Activated CD4-positive, alpha-beta memory T cell treated with anti-CD3 and anti-CD28 coated beads for 36 hours (primary cell): ENCODE data around the gene UBR4. TPM values are rescaled to one million over a fixed set of nuclear protein-coding genes. Genes with fewer than 3 reads are reported as not detected.
"Not testable (repeated sequence)": the region's sequence is repeated elsewhere in the genome, so short reads cannot be mapped to it uniquely, and the experiment has no call there.

Experiments used
- CTCF ChIA-PET: fragments of 350-600 bp; sonication (Branson Sonifier 250); formaldehyde crosslinking; loops from one replicate; lab custom pipeline; 2021; ENCODE audit warnings: antibody characterized with exemption, inconsistent platforms; lab: Charles Lee
- POLR2A ChIA-PET: fragments of 350-600 bp; sonication (Branson Sonifier 250); formaldehyde crosslinking; loops from one replicate; lab custom pipeline; 2021; ENCODE audit warnings: antibody characterized with exemption; lab: Charles Lee
- DNase-seq: peaks from one replicate; pipeline ENCODE4 v3.0.0-alpha.2; 2020
- H3K27ac Mint-ChIP-seq: one replicate; pipeline ENCODE4 v1.8.0; 2021; ENCODE audit warnings: mixed read lengths
- H3K27me3 Mint-ChIP-seq: one replicate; pipeline ENCODE4 v1.8.0; 2021; ENCODE audit warnings: mixed read lengths
- H3K36me3 Mint-ChIP-seq: one replicate; pipeline ENCODE4 v1.8.0; 2021; ENCODE audit warnings: mixed read lengths
- H3K4me1 Mint-ChIP-seq: one replicate; pipeline ENCODE4 v1.8.0; 2021; ENCODE audit warnings: low read depth, mixed read lengths
- H3K4me3 Mint-ChIP-seq: one replicate; pipeline ENCODE4 v1.8.0; 2021; ENCODE audit warnings: mild to moderate bottlenecking, mixed read lengths
- H3K9me3 Mint-ChIP-seq: one replicate; pipeline ENCODE4 v1.8.0; 2021; ENCODE audit warnings: mixed read lengths
- intact Hi-C: fragments of 100-400 bp; cut with micrococcal nuclease; formaldehyde crosslinking; loops from one replicate; pipeline ENCODE4 v1.15.1; 2023
- total RNA-seq, 2 experiments: library from RNA; stranded (reverse); gene quantifications; one replicate each; pipeline ENCODE4 v1.2.3, GENCODE V29; 2021

UBR4 gene
- total RNA-seq, 2 experiments from 2014 or later: 104 to 116 TPM

- Mint-ChIP-seq H3K27ac (no peak overlapping the region), H3K9me3 (no peaks in the 10 kb centered on the region), H3K4me3 (no peak overlapping the region), H3K36me3 (peaks cover 53% of the 10 kb centered on the region), H3K4me1 (no peaks in the 10 kb centered on the region), H3K27me3 (no peaks in the 10 kb centered on the region)
- ChIA-PET POLR2A (interaction anchor here (0.6 to 0.8 kb wide), 2 partner anchors 10 to 66 kb away, joined by 3 read pairs; partner anchors contain the start of genes EMC1 and MRTO4), CTCF (interaction anchor here (0.5 to 4.2 kb wide), 21 partner anchors 8 to 394 kb away, joined by 3 to 41 read pairs (median 4); partner anchors contain the start of genes EMC1, MRTO4 and UBR4)
- peak; percentile 81 for DNase-seq
- intact Hi-C loops: loop anchor here (5.0 to 10.0 kb wide), 2 partner anchors 64 to 336 kb away; partner anchors contain the start of gene ALDH4A1
Measured at GRCh38 chr1:19240673-19241538, 30.8 kb upstream of the UBR4 start.

GRCh38 chr1:19239876-19240275 is 29.8 kb upstream of the UBR4 start:
- Mint-ChIP-seq H3K36me3 (peaks cover 54% of the 10 kb centered on the region), H3K27me3 (no peaks in the 10 kb centered on the region), H3K4me1 (no peaks in the 10 kb centered on the region), H3K9me3 (no peaks in the 10 kb centered on the region), H3K4me3 (no peak overlapping the region), H3K27ac (no peak overlapping the region)
- CTCF ChIA-PET: interaction anchor here (1.0 to 4.2 kb wide), 8 partner anchors 9 to 91 kb away, joined by 3 to 41 read pairs (median 4); partner anchors contain the start of genes EMC1 and MRTO4
- intact Hi-C loops: loop anchor here (5.0 to 10.0 kb wide), 2 partner anchors 63 to 335 kb away; partner anchors contain the start of gene ALDH4A1
- DNase-seq: no peak
- POLR2A ChIA-PET: interaction anchor here (0.5 kb wide), 1 partner anchor 15 kb away, joined by 3 read pairs; no protein-coding TSS in a partner anchor

DNA sequence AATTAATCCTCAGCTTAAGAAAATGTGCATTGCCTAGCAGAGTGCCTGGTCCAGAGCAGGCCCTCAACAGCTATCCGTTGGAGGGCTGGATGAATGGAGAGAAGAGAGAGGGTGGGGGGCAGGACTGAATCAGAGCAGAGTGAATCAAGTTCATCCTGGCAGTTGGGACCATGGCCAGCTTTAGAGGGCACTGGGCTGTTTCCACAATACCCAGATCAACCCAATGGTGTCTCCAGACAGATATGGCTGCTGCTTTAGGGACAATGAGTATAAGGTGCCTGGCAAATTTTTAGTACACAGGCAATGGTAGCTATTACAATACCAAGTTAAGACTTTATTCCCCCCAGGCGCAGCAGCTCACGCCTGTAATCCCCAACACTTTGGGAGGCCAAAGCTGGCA is 24.2 kb upstream of the UBR4 start:
- H3K4me3 Mint-ChIP-seq: no peak overlapping the region

GRCh38 chr1:19232524-19232846 is 22.4 kb upstream of the UBR4 start:
- no peak for DNase-seq
- Mint-ChIP-seq H3K4me1 (peaks cover 1% of the 10 kb centered on the region), H3K9me3 (no peaks in the 10 kb centered on the region), H3K36me3 (peaks cover 56% of the 10 kb centered on the region), H3K27ac (no peak overlapping the region), H3K4me3 (no peak overlapping the region), H3K27me3 (no peaks in the 10 kb centered on the region)
- intact Hi-C loops: no loop called here
- CTCF ChIA-PET: interaction anchor here (0.8 kb wide), 1 partner anchor 18 kb away, joined by 3 read pairs; no protein-coding TSS in a partner anchor
- POLR2A ChIA-PET: no interaction called here

More for the DNA sequence above, 24.2 kb upstream of the UBR4 start:
- no peak for DNase-seq
- ChIA-PET POLR2A (no interaction called here), CTCF (interaction anchor here (1.1 to 1.2 kb wide), 3 partner anchors 8 to 56 kb away, joined by 3 read pairs; no protein-coding TSS in a partner anchor)
- intact Hi-C loops: no loop called here
- Mint-ChIP-seq H3K27ac (no peak overlapping the region), H3K27me3 (no peaks in the 10 kb centered on the region), H3K36me3 (peaks cover 51% of the 10 kb centered on the region), H3K4me1 (no peaks in the 10 kb centered on the region), H3K9me3 (no peaks in the 10 kb centered on the region)

DNA sequence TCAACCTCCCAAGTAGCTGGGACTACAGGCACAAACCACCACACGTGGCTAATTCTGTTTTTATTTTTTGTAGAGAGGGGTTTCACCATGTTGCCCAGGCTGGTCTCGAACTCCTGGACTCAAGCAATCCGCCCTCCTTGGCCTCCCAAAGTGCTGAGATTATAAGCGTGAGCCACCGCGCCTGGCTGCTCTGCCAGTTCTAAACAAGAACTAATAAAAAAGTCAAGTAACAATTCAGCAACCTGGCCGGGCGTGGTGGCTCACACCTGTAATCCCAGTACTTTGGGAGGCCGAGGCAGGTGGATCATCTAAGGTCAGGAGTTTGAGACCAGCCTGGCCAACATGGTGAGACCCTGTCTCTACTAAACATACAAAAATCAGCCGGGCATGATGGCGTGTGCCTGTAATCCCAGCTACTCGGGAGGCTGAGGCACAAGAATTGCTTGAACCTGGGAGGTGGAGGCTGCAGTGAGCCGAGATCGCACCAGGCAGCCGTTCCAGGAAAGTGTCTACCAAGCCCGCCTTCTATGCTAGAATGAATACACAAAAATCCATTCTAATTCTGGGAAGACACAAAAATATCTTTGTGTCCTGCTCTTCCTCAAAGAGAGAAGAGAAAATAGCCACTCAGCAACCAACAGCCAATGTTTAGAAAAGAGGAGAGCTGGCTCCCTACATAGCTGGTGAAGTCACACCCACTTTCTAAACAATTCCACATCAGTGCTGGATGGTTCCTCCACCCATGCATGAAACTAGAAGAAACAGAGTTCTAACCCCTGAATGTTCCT is 21.9 kb upstream of the UBR4 start:
- intact Hi-C loops, H3K9me3 Mint-ChIP-seq, H3K27ac Mint-ChIP-seq, H3K4me3 Mint-ChIP-seq, POLR2A ChIA-PET, H3K27me3 Mint-ChIP-seq, H3K4me1 Mint-ChIP-seq, DNase-seq: not testable (repeated sequence)
- CTCF ChIA-PET: interaction anchor here (0.8 kb wide), 1 partner anchor 18 kb away, joined by 3 read pairs; no protein-coding TSS in a partner anchor
- H3K36me3 Mint-ChIP-seq: peaks cover 56% of the 10 kb centered on the region

DNA sequence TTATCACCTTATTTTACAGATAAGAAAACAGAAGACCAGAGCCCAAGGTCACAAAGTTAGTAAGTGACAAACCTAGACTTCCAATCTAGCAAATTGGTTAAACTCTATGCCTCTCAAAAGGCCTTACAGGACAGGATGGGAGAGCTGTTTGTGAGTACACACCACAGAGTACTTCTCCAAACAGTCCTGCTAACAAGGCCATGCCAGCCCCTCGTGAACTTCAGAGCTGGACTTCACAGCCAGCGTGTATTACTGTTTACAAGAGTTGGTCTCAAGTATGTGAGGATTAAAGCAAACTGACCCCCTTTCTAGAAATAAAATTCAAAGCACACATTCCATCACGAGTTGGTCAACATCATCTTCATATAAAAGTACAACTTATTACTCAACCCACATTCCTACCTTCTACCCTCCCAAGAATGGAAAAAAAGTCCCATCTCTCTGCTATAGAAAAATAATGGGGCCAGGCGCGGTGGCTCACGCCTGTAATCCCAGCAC is 19.8 kb upstream of the UBR4 start:
- Mint-ChIP-seq H3K27ac (peak overlapping the region; percentile 7), H3K9me3 (no peaks in the 10 kb centered on the region), H3K4me1 (peaks cover 5% of the 10 kb centered on the region), H3K27me3 (no peaks in the 10 kb centered on the region), H3K36me3 (peaks cover 62% of the 10 kb centered on the region), H3K4me3 (no peak overlapping the region)
- ChIA-PET POLR2A (no interaction called here), CTCF (interaction anchor here (0.8 kb wide), 1 partner anchor 77 kb away, joined by 3 read pairs; no protein-coding TSS in a partner anchor)
- no peak for DNase-seq
- intact Hi-C loops: no loop called here

- H3K9me3 Mint-ChIP-seq: no peaks in the 10 kb centered on the region
- intact Hi-C loops: no loop called here
- POLR2A ChIA-PET: no interaction called here
- no peak for DNase-seq
- no peak overlapping the region for H3K4me3 Mint-ChIP-seq
- peaks cover 5% of the 10 kb centered on the region for H3K4me1 Mint-ChIP-seq
- peaks cover 66% of the 10 kb centered on the region for H3K36me3 Mint-ChIP-seq
- H3K27ac Mint-ChIP-seq: peak overlapping the region; percentile 11
- H3K27me3 Mint-ChIP-seq: no peaks in the 10 kb centered on the region
- CTCF ChIA-PET: interaction anchor here (1.7 kb wide), 1 partner anchor 12 kb away, joined by 7 read pairs; no protein-coding TSS in a partner anchor
Measured at GRCh38 chr1:19229229-19229628, 19.2 kb upstream of the UBR4 start.

DNA sequence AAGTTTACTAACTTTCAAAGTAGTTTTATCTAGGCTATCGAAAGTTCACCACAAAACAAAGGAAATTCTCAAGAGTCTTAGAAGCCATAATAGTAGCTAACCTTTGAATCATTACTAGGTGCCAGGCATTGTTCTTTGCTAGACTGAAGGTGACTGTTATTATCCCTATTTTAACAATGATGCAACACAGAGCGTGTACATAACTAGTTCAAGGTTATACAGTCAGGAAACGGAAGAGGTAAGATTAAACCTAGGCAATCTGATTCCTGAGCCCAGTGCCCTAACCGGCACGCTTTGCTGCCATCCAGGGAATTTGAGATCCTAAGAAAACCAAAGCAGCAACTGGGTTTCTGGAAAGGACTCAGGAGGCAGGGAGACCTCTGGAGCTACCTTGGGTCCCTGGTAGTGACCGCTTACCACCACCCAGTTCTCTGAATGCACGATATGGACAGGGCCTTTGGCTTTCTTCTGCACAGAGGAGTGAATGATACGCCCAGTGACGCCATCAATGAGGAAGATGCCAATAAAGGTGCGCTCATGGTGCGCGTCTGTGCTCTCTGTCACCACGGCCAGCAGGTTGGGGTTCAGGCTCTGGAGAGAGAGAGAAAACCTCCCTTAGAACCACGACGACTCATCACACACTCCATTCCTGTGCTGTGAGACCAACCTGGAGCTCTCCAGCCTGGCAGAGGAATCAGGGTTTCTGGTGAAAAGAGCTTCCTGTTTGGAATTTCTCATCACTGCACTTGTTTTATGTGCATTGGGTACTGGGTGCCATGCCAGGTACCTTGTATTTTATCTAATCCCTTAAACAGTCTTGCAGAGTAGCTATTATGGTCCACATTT is 13.1 kb upstream of the UBR4 start:
- no peak for DNase-seq
- no peak overlapping the region for H3K27ac Mint-ChIP-seq
- H3K36me3 Mint-ChIP-seq: peaks cover 68% of the 10 kb centered on the region
- intact Hi-C loops: no loop called here
- no peaks in the 10 kb centered on the region for H3K27me3 Mint-ChIP-seq
- no peak overlapping the region for H3K4me3 Mint-ChIP-seq
- CTCF ChIA-PET: interaction anchor here (1.0 to 1.8 kb wide), 3 partner anchors 12 to 431 kb away, joined by 3 to 4 read pairs (median 4); no protein-coding TSS in a partner anchor
- POLR2A ChIA-PET: no interaction called here
- H3K9me3 Mint-ChIP-seq: no peaks in the 10 kb centered on the region
- peaks cover 20% of the 10 kb centered on the region for H3K4me1 Mint-ChIP-seq

DNA sequence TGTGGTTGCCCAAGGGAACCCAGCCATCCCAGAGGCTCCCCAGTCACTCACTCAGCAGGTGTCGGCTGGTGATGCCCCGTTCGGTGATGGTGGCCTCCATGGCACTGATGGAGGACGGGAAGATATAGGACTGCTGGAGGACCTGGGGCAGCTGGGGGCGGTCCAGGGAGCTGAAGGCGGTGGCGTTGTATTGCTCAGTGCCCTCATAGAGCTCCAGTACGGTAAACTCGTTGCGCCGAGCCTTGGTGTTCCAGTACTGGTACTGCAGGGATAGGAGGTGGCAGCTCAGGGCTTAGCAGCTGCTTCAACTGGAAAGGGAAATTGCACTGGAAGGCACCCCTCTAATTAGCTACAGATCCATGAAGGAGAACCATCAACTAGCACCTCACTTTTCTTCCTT is 12.5 kb upstream of the UBR4 start:
- CTCF ChIA-PET: interaction anchor here (1.2 to 1.8 kb wide), 2 partner anchors 12 to 431 kb away, joined by 3 to 4 read pairs; no protein-coding TSS in a partner anchor
- DNase-seq: no peak
- peaks cover 20% of the 10 kb centered on the region for H3K4me1 Mint-ChIP-seq
- intact Hi-C loops: no loop called here
- no peaks in the 10 kb centered on the region for H3K27me3 Mint-ChIP-seq
- POLR2A ChIA-PET: no interaction called here
- H3K9me3 Mint-ChIP-seq: no peaks in the 10 kb centered on the region
- no peak overlapping the region for H3K4me3 Mint-ChIP-seq
- H3K27ac Mint-ChIP-seq: no peak overlapping the region
- peaks cover 68% of the 10 kb centered on the region for H3K36me3 Mint-ChIP-seq

DNA sequence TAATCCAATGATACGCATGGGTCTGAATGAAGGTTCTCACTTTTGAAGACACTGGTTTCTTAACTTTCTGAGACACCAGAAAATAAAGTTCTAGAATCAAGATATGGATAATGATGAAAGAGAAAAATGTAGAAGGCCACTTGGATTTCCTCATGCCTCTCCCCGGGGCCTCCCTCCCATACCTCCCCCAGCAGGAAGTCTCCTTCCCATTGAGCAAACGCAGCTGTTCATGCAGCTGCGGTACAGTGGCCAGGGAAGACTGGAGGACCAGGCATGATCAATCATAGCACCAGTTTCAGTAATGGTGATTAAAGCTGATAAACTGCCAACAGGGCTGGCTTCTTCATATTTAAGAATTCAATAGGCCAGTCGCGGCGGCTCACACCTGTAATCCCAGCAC is 10.9 kb upstream of the UBR4 start:
- peaks cover 15% of the 10 kb centered on the region for H3K4me1 Mint-ChIP-seq
- no peak overlapping the region for H3K4me3 Mint-ChIP-seq
- POLR2A ChIA-PET: interaction anchor here (0.9 kb wide), 1 partner anchor 12 kb away, joined by 4 read pairs; no protein-coding TSS in a partner anchor
- no peaks in the 10 kb centered on the region for H3K9me3 Mint-ChIP-seq
- peaks cover 62% of the 10 kb centered on the region for H3K36me3 Mint-ChIP-seq
- intact Hi-C loops: no loop called here
- CTCF ChIA-PET: interaction anchor here (1.2 kb wide), 1 partner anchor 41 kb away, joined by 4 read pairs; no protein-coding TSS in a partner anchor
- DNase-seq: no peak
- H3K27me3 Mint-ChIP-seq: no peaks in the 10 kb centered on the region
- no peak overlapping the region for H3K27ac Mint-ChIP-seq
